ENCODE measurements around the gene HS3ST1.
"Not testable (repeated sequence)": the region's sequence is repeated elsewhere in the genome, so short reads cannot be mapped to it uniquely, and the experiment has no call there.

The HS3ST1 gene

GRCh38 chr4:11399461-11399971, 29.2 kb downstream of the HS3ST1 start:
- no peak for DNase-seq (ENCODE audit: low spot score)

- no peak for DNase-seq (ENCODE audit: low spot score)
These were observed 30.7 kb downstream of the HS3ST1 start for GRCh38 chr4:11397819-11398610.

- no peak for DNase-seq (ENCODE audit: low spot score)
These were observed 31.5 kb downstream of the HS3ST1 start for GRCh38 chr4:11397146-11397545.

GRCh38 chr4:11393551-11393950, 35.1 kb downstream of the HS3ST1 start:
- DNase-seq (ENCODE audit: low spot score): no peak

- not testable (repeated sequence) for DNase-seq (ENCODE audit: low spot score)
These were observed 44.6 kb downstream of the HS3ST1 start for GRCh38 chr4:11384072-11384471.

- DNase-seq (ENCODE audit: low spot score): no peak
These were observed 52.1 kb downstream of the HS3ST1 start for GRCh38 chr4:11376571-11376970.

- DNase-seq (ENCODE audit: low spot score): no peak
These were observed 52.5 kb downstream of the HS3ST1 start for GRCh38 chr4:11376146-11376545.

GRCh38 chr4:11368701-11369115, 60.0 kb downstream of the HS3ST1 start:
- DNase-seq (ENCODE audit: low spot score): no peak

- no peak for DNase-seq (ENCODE audit: low spot score)
These were observed 61.3 kb downstream of the HS3ST1 start for GRCh38 chr4:11367371-11367770.

GRCh38 chr4:11366859-11367258, 61.8 kb downstream of the HS3ST1 start:
- DNase-seq (ENCODE audit: low spot score): no peak

GRCh38 chr4:11365039-11365438, 63.7 kb downstream of the HS3ST1 start:
- no peak for DNase-seq (ENCODE audit: low spot score)

GRCh38 chr4:11359591-11359990, 69.1 kb downstream of the HS3ST1 start:
- no peak for DNase-seq (ENCODE audit: low spot score)

- no peak for DNase-seq (ENCODE audit: low spot score)
These were observed 73.5 kb downstream of the HS3ST1 start for GRCh38 chr4:11355226-11355625.

- DNase-seq (ENCODE audit: low spot score): no peak
These were observed 74.2 kb downstream of the HS3ST1 start for GRCh38 chr4:11354531-11354930.

GRCh38 chr4:11348449-11349088, 80.1 kb downstream of the HS3ST1 start:
- DNase-seq (ENCODE audit: low spot score): no peak

GRCh38 chr4:11344916-11345315, 83.8 kb downstream of the HS3ST1 start:
- DNase-seq (ENCODE audit: low spot score): no peak

- no peak for DNase-seq (ENCODE audit: low spot score)
These were observed 85.2 kb downstream of the HS3ST1 start for GRCh38 chr4:11343536-11343935.

Data from left forelimb (tissue), 1 donor.